GM18526 (cell line): ENCODE data around the gene GMDS.

Source experiments
- POLR2A ChIP-seq: IDR thresholded peaks from 3 replicates; pipeline ENCODE4 v1.6.1; 2011; ENCODE audit not compliant: insufficient read length; ENCODE audit errors: extremely low read depth

The GMDS gene

DNA sequence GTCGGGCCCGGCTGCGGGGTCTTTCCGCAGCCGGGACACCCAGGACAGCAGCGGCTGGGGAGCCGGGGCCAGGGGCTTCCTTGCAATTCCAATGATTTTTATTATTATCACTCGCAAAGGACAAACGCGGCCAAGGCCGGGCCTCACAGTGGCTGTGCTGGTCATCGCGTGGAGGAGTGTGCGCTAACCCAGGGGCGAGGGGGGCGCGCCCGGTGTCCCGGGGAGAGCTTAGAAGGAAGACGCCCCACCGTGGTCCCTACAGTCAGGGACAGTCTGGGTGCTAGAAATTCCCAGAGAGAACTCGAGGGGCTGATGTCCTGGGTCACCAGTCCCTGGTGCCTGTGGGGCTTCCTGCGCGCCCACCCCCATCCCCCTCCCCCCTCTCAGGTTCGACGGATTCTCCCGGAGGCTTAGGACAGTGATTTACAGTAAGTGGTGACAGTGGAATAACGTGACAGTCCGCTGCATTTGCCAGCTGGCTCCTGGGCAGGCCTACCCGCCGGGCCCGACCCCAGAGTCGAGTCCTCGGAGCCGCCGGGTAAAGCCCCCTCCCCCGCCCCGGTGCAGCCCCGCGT lies 626.2 kb downstream of the GMDS start:
- no peak for TF ChIP-seq POLR2A

DNA sequence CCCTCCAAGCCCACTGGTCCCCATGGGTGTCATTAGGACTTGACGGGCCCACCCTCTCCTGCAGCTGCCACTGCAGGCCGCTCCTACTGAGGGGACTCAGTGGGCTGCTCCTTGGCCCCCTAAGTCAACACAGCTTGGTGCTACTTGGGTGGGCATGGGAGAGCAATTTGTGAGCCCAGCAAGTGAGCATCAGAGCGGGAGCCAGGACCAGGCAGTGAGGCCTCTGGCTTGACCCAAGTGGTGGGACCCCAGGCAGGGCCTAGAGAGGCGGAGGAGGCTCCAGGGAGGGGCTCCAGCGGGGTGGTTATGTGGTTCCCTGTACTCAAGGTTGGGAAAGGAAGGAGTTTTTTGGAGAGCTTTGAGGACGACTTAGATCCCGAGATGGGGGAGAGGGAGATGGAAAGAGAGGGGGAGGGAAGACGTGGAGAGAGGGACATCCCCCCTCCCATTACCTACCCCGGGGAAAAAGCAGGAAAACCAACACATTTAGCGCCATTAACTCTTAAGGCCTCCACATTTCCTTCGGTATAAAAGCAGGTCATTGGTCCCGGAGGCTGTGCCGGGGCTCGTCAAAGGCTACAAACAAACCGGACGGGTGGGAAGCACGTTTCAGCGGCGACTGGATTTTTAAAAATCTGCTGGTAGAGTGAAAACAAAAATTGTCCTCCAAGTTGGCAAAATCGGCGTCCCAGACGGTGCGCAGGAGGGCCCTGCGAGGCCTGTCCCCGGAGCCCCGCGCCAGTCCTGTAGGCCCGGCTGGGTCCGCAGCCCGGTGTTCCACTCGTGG lies 626.9 kb downstream of the GMDS start:
- no peak for TF ChIP-seq POLR2A

DNA sequence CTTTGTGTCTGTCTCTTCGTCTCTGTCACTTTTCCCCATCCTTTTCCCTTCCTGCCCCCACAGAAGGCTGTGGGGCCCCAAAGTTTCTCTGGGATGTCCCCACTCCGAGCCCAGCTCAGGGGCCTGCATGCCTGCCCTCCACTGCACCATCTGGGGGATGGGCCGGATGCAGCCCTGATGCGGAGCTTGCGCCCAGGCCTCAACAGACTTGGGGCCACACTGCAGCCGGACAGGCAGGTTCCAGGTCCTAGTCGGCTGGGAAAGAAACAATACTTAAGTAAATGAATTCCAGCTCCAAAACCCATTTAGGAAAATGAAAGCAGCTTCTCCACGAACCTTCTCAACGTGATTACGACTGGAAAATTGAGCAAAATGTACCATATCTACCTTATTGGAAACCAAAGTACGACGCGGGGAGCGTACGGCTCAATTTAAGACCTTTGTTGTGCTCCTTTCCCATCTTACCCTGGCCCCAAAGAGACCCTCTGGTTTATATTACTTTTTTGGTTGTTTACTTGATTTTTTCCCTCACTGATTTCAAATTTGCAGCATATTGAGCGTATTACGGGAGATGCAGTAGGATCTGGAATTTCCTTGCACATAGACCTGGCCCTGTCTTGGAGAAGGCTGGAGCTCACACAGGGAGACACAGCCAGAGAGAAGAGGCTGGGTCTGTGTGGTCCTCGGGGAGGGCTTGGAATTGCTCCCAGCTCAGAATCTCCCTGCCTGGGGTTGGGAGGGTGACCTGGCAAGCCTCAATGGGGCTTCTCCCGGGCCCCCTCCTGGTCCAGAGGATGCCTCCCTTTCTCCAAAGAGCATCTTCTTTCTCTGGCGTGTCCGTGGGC lies 627.7 kb downstream of the GMDS start:
- TF ChIP-seq POLR2A = no peak

DNA sequence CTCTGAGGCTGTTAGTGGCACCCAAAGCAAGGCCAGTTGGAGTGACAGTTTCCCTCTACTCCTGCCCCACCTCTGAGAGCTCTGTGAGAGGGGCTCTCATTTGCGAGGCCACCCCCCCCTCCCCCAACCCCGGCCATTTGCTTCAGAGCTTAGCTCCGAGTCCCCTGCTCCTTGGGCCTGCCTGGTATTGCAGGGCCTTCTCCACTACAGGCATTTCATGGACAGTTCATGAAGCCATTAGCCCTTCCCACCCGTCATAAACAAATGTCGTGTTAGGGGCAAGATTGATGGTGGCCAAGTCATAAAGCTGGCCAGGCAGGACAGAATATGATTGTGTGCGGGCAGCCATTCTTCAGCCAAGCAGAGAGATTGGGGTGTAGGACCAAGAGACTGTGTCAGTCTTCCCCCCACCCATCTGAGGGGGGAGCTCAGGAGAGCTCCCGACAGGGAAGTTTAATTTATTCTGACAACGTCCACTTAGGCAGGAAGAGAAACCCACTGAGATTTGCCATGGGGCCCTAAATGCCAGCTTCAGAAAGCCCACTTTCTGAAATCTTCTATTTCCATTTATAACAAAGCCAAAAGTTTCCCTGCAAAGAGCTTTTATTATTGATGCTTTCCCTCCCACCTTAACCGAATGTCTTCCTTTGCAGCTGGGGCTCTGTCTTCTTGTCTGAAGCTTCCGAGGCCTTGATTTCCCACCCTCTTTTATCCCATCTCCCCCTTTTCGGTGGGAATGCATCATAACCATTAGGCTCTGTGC lies 628.5 kb downstream of the GMDS start:
- TF ChIP-seq POLR2A = no peak

DNA sequence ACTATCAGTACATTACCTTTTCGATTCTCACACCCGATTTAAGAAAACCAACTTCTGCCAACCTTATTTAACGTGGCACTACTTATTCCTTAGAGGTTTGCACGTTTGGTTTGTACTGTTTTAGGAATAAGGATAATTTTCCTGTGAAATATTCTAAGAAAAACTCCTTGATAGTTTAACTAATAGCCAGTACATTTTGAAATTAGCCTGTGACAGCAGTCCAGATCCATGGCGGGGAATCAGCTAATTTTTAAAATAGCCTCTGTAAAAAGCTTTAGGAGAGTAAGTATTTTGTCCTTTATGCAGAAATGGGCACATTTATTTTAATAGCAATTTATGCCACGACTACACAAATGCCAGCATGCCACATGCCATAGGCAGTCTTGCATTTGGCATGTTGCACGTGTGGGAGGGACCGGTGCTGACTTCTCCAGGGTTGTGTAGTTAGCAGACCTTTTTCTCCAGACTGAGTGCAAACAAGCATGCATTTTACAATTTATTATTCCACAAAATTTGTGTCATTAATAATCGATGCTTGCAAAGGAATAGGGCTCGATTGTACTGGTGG lies 629.5 kb downstream of the GMDS start:
- TF ChIP-seq POLR2A = no peak

DNA sequence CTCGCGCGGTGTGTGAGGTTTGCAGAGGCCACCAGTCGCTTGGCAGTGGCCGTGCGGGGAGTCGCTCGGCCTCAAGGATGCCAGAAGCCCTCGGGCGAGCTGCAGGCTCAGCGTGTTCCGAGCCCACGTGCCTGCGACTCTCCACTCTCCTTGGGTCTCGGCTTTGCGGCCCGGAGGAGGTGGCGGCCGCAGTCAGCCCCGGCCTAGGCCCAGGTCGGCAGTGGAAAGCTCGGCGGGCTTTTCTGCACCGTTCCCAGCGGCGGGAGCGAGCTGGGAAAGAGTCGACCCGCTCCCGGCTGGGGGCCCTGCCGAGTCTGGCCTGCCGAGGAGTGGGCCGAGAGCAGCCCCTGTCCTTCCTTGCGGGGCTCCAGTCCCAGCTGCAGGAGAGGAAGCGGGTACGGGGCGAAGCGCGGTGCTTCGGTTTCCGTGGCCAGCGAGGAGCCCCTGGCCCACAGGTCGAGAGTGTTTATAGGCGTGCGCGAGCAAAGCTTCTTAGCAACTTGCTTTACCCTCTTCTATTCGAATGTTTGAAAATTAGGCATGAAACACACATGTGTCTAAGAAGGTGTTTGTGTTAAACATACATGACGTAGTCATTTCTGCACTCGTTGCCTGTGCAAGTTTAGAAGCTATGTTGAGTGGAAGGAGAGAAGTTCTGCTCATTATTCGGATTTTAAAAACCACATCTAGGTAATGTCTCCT lies 630.1 kb downstream of the GMDS start:
- no peak for TF ChIP-seq POLR2A

DNA sequence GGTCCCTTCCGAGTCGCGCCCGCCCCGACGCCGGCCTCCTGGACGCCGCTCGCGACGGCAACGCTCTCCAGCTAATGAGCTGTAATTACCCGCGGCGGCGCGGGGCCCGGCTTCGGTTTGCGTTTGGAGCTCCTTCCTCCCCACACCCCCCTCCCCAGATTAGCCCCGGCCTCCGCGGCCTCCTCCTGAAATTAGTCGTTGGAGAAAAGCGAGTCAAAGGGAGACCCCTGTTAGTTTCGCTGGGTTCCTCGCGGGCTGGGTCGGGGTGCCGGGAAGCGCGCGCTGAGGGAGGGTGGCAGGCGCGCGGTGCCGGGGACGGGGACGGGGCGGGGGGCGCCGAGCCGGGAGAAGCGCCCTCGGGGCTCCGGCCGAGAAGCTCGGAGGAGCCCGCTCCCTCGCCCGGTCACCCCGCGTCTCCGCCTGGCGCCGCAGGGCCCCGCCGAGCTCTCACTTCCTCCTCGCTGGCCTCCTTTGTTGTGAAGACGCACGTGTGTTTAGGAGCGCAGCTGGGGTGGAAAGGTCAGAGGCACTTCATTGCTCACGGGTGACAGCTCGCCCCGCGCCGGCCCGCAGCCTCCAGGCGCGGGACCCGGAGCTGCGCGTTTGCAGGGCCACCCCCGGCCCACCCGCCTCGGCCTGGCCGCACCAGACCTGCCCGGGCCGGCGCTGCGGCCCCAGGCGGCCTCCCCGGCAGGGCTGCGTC lies 630.8 kb downstream of the GMDS start:
- no peak for TF ChIP-seq POLR2A

DNA sequence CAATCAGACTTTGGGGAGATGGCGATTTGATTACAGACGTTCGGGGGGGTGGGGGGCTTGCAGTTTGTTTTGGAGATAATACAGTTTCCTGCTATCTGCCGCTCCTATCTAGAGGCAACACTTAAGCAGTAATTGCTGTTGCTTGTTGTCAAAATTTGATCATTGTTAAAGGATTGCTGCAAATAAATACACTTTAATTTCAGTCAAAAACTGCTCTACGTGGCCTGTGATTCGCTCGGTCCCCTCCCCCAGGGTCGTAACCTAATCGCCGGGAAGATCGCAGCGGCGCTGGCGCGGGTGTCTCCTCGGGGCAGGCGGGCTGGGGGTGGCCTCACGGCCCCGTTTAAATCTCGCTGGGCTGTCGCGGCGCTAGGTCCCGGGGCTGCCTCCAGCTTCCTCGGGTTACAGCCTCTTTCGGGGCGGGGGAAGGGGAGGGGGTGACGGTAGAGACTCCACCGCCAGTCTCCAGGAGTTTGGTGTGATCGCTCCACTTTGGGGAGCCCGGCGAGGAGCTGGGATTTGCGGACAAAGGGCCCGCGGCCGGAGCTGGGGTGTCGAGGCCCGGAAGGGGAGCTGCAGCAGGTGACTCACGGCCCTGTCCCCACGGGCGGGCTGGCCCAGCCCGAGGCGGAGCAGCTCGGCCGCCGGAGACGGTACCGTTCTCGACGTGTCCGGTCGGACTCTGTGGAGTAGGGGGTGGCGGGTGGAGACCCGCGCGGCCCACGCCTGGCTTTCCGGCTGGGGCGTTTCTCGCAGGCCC lies 631.5 kb downstream of the GMDS start:
- no peak for TF ChIP-seq POLR2A

DNA sequence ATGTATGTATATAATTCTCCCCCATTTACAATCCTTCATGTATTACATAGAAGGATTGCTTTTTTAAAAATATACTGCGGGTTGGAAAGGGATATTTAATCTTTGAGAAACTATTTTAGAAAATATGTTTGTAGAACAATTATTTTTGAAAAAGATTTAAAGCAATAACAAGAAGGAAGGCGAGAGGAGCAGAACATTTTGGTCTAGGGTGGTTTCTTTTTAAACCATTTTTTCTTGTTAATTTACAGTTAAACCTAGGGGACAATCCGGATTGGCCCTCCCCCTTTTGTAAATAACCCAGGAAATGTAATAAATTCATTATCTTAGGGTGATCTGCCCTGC lies 632.1 kb downstream of the GMDS start:
- TF ChIP-seq POLR2A = no peak

DNA sequence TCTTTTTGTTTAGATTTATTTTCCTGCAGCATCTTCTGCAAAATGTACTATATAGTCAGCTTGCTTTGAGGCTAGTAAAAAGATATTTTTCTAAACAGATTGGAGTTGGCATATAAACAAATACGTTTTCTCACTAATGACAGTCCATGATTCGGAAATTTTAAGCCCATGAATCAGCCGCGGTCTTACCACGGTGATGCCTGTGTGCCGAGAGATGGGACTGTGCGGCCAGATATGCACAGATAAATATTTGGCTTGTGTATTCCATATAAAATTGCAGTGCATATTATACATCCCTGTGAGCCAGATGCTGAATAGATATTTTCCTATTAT lies 632.5 kb downstream of the GMDS start:
- TF ChIP-seq POLR2A = no peak

DNA sequence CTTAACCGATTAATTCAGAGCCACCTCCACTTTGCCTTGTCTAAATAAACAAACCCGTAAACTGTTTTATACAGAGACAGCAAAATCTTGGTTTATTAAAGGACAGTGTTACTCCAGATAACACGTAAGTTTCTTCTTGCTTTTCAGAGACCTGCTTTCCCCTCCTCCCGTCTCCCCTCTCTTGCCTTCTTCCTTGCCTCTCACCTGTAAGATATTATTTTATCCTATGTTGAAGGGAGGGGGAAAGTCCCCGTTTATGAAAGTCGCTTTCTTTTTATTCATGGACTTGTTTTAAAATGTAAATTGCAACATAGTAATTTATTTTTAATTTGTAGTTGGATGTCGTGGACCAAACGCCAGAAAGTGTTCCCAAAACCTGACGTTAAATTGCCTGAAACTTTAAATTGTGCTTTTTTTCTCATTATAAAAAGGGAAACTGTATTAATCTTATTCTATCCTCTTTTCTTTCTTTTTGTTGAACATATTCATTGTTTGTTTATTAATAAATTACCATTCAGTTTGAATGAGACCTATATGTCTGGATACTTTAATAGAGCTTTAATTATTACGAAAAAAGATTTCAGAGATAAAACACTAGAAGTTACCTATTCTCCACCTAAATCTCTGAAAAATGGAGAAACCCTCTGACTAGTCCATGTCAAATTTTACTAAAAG lies 633.0 kb downstream of the GMDS start:
- TF ChIP-seq POLR2A = no peak

DNA sequence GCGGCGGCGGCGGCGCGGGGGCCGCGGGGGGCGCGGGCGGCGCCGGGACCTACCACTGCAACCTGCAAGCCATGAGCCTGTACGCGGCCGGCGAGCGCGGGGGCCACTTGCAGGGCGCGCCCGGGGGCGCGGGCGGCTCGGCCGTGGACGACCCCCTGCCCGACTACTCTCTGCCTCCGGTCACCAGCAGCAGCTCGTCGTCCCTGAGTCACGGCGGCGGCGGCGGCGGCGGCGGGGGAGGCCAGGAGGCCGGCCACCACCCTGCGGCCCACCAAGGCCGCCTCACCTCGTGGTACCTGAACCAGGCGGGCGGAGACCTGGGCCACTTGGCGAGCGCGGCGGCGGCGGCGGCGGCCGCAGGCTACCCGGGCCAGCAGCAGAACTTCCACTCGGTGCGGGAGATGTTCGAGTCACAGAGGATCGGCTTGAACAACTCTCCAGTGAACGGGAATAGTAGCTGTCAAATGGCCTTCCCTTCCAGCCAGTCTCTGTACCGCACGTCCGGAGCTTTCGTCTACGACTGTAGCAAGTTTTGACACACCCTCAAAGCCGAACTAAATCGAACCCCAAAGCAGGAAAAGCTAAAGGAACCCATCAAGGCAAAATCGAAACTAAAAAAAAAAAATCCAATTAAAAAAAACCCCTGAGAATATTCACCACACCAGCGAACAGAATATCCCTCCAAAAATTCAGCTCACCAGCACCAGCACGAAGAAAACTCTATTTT lies 633.7 kb downstream of the GMDS start:
- TF ChIP-seq POLR2A = no peak
